Gastroesophageal sphincter (tissue), 4 donors: ENCODE data around the gene HCST. TPM values are rescaled to one million over a fixed set of nuclear protein-coding genes. Genes with fewer than 3 reads are reported as not detected.
A peak's percentile ranks its signal among the peaks of the same experiment; 100 is the strongest.

Experiments
- ATAC-seq: fragments of 150-250 bp; one replicate; pipeline ENCODE4 v1.9.1; 2016; ENCODE audit warnings: mild to moderate bottlenecking, moderate library complexity
- H3K27ac ChIP-seq, 4 donors: fragments of 200-600 bp; sonication (generic) in 3 of 4; 1 replicate in 3 of 4; 2 replicates in 1 of 4; pipeline ENCODE4 v1.5.1; 2016 to 2019
- H3K27me3 ChIP-seq: fragments of 200-600 bp; sonication (generic); one replicate; pipeline ENCODE4 v1.5.1; 2019
- H3K36me3 ChIP-seq, 2 donors: fragments of 200-600 bp; sonication (generic); one replicate each; pipeline ENCODE4 v1.5.1; 2019; ENCODE audit warnings: control low read depth in 1 of 2
- H3K4me1 ChIP-seq, 3 donors: fragments of 200-600 bp; sonication (generic); 1 replicate in 2 of 3; 2 replicates in 1 of 3; pipeline ENCODE4 v1.5.1; 2016 to 2019; ENCODE audit warnings: control low read depth in 2 of 3
- H3K4me3 ChIP-seq, 2 donors: fragments of 200-600 bp; sonication (generic); one replicate each; pipeline ENCODE4 v1.5.1; 2019; ENCODE audit warnings: mild to moderate bottlenecking in 1 of 2, moderate library complexity in 1 of 2
- H3K9me3 ChIP-seq, 3 donors: fragments of 200-600 bp; sonication (generic); one replicate each; pipeline ENCODE4 v1.5.1; 2017 to 2019; ENCODE audit warnings: control low read depth in 2 of 3
- EP300 ChIP-seq: sonication (generic); formaldehyde crosslinking; IDR thresholded peaks from one replicate; pipeline ENCODE4 v1.6.1; 2017; ENCODE audit warnings: antibody characterized with exemption, mild to moderate bottlenecking
- POLR2A ChIP-seq, 2 donors: fragments of 450-650 bp; IDR thresholded peaks; one replicate each; pipeline ENCODE4 v1.6.1; 2017; ENCODE audit warnings: antibody characterized with exemption in 2 of 2, mild to moderate bottlenecking in 2 of 2, moderate library complexity in 1 of 2
- POLR2AphosphoS5 ChIP-seq: sonication (generic); formaldehyde crosslinking; IDR thresholded peaks from one replicate; pipeline ENCODE4 v1.6.1; 2017; ENCODE audit warnings: antibody characterized with exemption
- WGBS, 2 donors: methylation state at CpG; one replicate each; pipeline ENCODE4 v1.1.5; 2018; ENCODE audit warnings: low coverage in 1 of 2; 5-methylcytosine and 5-hydroxymethylcytosine counted together
- total RNA-seq, 4 donors: library from RNA; depleted of rRNA; stranded (reverse); fragments of >200 nt; gene quantifications; one replicate each; pipeline ENCODE4 v1.1.0, GENCODE V29; 2016
- TF ChIP-seq, protein P1 (sequence below), 4 experiments: fragments of 200-600 bp in 2 of 4; fragments of 450-650 bp in 2 of 4; sonication (generic) in 1 of 4; IDR thresholded peaks; one replicate each; pipeline ENCODE4 v1.5.1; 2017 to 2019; ENCODE audit warnings: antibody characterized with exemption in 4 of 4, mild to moderate bottlenecking in 2 of 4, moderate library complexity in 2 of 4

HCST gene
- total RNA-seq, 4 donors from 2014 or later, result 1.8 to 3.1 (median 3.0) TPM; not detected in 1

DNA sequence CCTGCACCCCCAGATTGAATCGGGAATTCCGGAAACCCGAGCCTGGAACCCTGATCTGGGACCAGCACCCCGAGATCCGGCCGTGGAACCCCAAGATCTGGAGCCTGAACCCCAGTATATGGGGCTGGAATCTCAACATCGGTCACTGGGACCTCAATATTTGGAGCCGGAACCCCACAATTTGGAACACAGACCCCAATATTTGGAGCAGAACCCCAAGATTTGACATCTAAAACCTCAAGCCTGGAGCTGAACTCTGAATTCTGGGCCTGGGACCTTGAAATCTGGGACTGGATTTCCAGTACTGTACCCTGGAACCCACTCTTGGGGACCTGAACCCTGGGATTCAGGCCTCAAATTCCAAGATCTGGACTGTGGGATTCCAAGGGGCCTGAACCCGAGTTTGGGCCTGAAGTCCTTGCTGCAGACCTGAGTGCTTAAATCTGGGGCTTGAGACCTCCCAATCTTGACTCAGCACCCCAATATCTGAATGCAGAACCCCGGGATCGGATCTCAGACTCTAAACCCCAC, 34.5 kb downstream of the HCST start:
- no peaks in the 10 kb centered on the region for H3K9me3 ChIP-seq
- no peak for TF ChIP-seq POLR2A (IDR thresholded peaks at IDR 0.05)
- H3K4me1 ChIP-seq, result peaks cover 2 to 43% (median 17%) of the 10 kb centered on the region in 3 donors
- H3K27ac ChIP-seq, result peak overlapping the region; percentile 13 to 93 (median 90)
- no peak for ATAC-seq
- WGBS, 2 donors, result 0% methylated on average over 1 of the region's 11 CpGs; no CpG with 5 or more reads in 1 of the 2 donors
- peaks cover 0 to 29% of the 10 kb centered on the region in 2 donors for H3K36me3 ChIP-seq
- H3K4me3 ChIP-seq, result peak overlapping the region; percentile 42 to 85
- no peaks in the 10 kb centered on the region for H3K27me3 ChIP-seq

DNA sequence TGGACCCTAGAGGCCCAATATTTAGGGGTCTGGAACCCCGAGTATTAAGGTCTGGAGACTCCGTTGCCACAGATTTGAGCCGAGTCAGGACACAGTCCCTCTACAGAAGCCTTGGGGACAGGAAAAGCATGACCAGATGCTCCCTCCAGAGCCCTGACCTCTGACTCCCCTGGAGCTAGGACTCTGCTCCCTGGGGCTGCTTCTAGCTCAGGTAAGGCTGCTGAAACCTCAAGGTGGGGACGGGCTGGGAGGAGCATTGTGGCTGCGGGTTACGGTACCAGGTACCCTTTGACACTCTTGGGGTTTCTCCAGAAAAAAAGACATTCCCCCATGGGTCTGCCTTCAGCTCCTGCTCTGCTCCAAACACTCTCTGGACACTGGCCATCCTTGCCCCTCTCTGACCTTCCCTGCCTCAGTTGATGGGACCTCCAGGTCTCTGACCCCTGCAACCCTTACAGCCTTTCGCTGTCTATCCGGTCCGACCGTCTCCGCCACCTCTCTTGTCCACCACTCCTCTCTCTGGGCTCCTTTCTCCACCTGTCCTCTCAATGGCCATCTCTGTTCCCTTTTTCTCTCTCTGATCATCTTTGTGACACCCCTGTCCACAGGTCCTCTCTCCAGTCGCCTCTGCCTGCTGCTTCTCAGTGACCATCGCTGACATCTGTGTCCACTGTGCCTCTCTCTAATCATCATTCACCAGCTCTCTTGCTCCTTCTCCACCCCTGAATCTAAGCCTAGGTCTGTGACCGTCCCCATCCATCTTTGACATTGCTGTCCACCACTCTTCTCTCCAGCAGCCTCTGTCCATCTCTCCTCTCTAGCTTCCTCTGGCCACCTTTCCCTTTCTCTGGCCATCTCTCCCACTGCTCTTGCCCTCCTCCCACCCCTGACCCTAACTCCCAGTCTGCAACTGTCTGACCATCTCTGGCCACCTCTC, 35.3 kb downstream of the HCST start:
- Histone ChIP-seq H3K27ac (peak overlapping the region in 3 of 4 donors; percentile 90 to 93 (median 91)), H3K27me3 (no peaks in the 10 kb centered on the region), H3K4me3 (peak overlapping the region; percentile 42 to 85), H3K4me1 (peaks cover 2 to 40% (median 13%) of the 10 kb centered on the region in 3 donors), H3K9me3 (no peaks in the 10 kb centered on the region), H3K36me3 (peaks cover 0 to 37% of the 10 kb centered on the region in 2 donors)
- TF ChIP-seq, protein P1, sequence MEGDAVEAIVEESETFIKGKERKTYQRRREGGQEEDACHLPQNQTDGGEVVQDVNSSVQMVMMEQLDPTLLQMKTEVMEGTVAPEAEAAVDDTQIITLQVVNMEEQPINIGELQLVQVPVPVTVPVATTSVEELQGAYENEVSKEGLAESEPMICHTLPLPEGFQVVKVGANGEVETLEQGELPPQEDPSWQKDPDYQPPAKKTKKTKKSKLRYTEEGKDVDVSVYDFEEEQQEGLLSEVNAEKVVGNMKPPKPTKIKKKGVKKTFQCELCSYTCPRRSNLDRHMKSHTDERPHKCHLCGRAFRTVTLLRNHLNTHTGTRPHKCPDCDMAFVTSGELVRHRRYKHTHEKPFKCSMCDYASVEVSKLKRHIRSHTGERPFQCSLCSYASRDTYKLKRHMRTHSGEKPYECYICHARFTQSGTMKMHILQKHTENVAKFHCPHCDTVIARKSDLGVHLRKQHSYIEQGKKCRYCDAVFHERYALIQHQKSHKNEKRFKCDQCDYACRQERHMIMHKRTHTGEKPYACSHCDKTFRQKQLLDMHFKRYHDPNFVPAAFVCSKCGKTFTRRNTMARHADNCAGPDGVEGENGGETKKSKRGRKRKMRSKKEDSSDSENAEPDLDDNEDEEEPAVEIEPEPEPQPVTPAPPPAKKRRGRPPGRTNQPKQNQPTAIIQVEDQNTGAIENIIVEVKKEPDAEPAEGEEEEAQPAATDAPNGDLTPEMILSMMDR (IDR thresholded peaks at IDR 0.05), result no peak
- TF ChIP-seq POLR2A (IDR thresholded peaks at IDR 0.05) (no peak), POLR2AphosphoS5 (no peak), EP300 (no peak)
- ATAC-seq, result no peak
- 35 to 43% methylated on average over 10 to 12 of the region's 14 CpGs for WGBS, 2 donors

DNA sequence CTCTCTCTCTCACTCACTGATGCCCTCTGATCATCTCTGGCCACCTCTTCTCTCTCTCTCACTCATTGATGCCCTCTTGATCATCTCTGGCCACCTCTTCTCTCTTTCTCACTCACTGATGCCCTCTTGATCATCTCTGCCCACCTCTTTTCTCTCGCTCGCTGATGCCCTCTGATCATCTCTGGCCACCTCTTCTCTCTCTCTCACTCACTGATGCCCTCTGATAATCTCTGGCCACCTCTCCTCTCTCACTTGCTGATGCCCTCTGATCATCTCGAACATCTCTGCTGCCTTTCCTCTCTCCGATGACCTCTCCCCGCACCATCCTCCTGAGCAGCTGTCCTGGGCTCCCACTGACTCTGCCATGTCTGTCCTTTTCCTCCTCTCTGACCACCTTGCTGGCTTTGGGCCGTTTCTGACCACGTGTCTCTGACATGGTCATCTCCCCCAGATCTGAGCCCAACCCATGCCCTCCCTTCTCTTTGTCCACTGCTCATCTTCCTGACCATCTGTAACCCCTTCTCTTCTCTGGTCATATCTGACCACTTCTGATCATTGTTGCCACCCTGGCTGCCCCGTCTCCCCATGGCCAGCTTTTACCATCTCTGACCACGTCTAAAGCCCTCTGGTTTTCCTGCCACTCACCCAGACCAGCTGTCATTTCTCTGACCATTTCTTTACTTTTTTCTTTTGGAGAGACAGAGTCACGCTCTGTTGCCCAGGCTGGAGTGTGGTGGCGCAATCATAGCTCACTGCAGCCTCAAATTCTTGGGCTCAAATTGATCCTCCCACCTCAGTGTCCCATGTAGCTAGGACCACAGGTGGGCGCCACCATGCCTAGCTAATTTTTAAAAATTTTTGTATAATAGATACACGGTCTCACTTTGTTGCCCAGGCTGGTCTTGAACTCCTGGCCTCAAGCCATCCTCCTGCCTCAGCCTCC, 36.2 kb downstream of the HCST start:
- no peak for TF ChIP-seq POLR2AphosphoS5
- TF ChIP-seq POLR2A (IDR thresholded peaks at IDR 0.05), result no peak
- no peak for TF ChIP-seq EP300
- TF ChIP-seq, protein P1 (IDR thresholded peaks at IDR 0.05), result no peak
- Histone ChIP-seq H3K27me3 (no peaks in the 10 kb centered on the region), H3K36me3 (peaks cover 0 to 46% of the 10 kb centered on the region in 2 donors), H3K27ac (peak overlapping the region in 1 of 4 donors; percentile 6), H3K4me1 (peaks cover 2 to 40% (median 13%) of the 10 kb centered on the region in 3 donors), H3K9me3 (no peaks in the 10 kb centered on the region), H3K4me3 (peak overlapping the region in 1 of 2 donors; percentile 85)
- 59 to 82% methylated on average over 11 to 13 of the region's 13 CpGs for WGBS, 2 donors
- no peak for ATAC-seq

DNA sequence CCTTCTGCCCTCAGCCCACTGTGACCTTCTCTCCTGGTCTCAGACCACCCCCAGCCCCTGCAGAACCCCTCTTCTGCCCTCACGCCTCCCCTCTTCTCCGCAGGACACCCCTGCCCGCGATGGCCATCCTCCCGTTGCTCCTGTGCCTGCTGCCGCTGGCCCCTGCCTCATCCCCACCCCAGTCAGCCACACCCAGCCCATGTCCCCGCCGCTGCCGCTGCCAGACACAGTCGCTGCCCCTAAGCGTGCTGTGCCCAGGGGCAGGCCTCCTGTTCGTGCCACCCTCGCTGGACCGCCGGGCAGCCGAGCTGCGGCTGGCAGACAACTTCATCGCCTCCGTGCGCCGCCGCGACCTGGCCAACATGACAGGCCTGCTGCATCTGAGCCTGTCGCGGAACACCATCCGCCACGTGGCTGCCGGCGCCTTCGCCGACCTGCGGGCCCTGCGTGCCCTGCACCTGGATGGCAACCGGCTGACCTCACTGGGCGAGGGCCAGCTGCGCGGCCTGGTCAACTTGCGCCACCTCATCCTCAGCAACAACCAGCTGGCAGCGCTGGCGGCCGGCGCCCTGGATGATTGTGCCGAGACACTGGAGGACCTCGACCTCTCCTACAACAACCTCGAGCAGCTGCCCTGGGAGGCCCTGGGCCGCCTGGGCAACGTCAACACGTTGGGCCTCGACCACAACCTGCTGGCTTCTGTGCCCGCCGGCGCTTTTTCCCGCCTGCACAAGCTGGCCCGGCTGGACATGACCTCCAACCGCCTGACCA, 37.2 kb downstream of the HCST start:
- H3K36me3 ChIP-seq, result peaks cover 0 to 54% of the 10 kb centered on the region in 2 donors

More for the DNA sequence above, 37.2 kb downstream of the HCST start:
- Histone ChIP-seq H3K27ac (no peak overlapping the region), H3K27me3 (no peaks in the 10 kb centered on the region), H3K9me3 (no peaks in the 10 kb centered on the region), H3K4me1 (peaks cover 2 to 40% (median 13%) of the 10 kb centered on the region in 3 donors), H3K4me3 (no peak overlapping the region)
- TF ChIP-seq POLR2A (IDR thresholded peaks at IDR 0.05), result no peak
- no peak for TF ChIP-seq POLR2AphosphoS5
- no peak for TF ChIP-seq EP300
- TF ChIP-seq, protein P1 (IDR thresholded peaks at IDR 0.05), result no peak
- 87% methylated on average over 15 of the region's 55 CpGs; no CpG with 5 or more reads in 1 of the 2 donors for WGBS, 2 donors
- no peak for ATAC-seq
